DND-41 (cell line): ENCODE results near the gene TMEM121.
A peak's percentile ranks its signal among the peaks of the same experiment; 100 is the strongest.

ENCODE experiments used
- ATAC-seq: fragments of 200-7000 bp; cut with Tn5 transposase; 3 replicates; pipeline ENCODE4 v1.9.1; 2021; ENCODE audit warnings: low read depth; ENCODE audit not compliant: insufficient read depth
- DNase-seq: peaks from one replicate; pipeline ENCODE4 v3.0.0-alpha.2; 2020
- H2AFZ ChIP-seq: 2 replicates; pipeline ENCODE4 v1.6.0; 2012; ENCODE audit warnings: low read depth, low read length
- H3K27ac ChIP-seq: 2 replicates; pipeline ENCODE4 v1.5.1; 2012; ENCODE audit warnings: low read length, inconsistent platforms
- H3K27me3 ChIP-seq: fragments of 200-600 bp; sonication (generic); 2 replicates; pipeline ENCODE4 v1.6.0; 2012; ENCODE audit warnings: low read length, mild to moderate bottlenecking, inconsistent platforms; ENCODE audit not compliant: insufficient read depth, poor library complexity
- H3K36me3 ChIP-seq: 2 replicates; pipeline ENCODE4 v1.5.1; 2012; ENCODE audit warnings: low read length, inconsistent platforms; ENCODE audit not compliant: insufficient read depth
- H3K4me1 ChIP-seq: 2 replicates; pipeline ENCODE4 v1.5.1; 2012; ENCODE audit warnings: mild to moderate bottlenecking, low read length; ENCODE audit not compliant: insufficient read depth
- H3K4me2 ChIP-seq: 2 replicates; pipeline ENCODE4 v1.6.0; 2012; ENCODE audit warnings: mild to moderate bottlenecking, moderate library complexity, low read length, inconsistent platforms; ENCODE audit not compliant: insufficient read depth
- H3K4me3 ChIP-seq, 2 experiments: fragments of 200-600 bp in 1 of 2; shearing (Covaris generic) in 1 of 2; 2 replicates each; pipeline ENCODE4 v1.5.1; 2012 to 2016; ENCODE audit warnings: inconsistent platforms in 2 of 2, low read length in 2 of 2, mild to moderate bottlenecking in 2 of 2, low read depth in 1 of 2, moderate library complexity in 1 of 2
- H3K79me2 ChIP-seq: 2 replicates; pipeline ENCODE4 v1.6.0; 2012; ENCODE audit warnings: low read length, inconsistent platforms; ENCODE audit not compliant: insufficient read depth
- H3K9ac ChIP-seq: 2 replicates; pipeline ENCODE4 v1.6.0; 2012; ENCODE audit warnings: low read depth, mild to moderate bottlenecking, inconsistent platforms, low read length, moderate library complexity
- H3K9me3 ChIP-seq: 2 replicates; pipeline ENCODE4 v1.5.1; 2012; ENCODE audit warnings: low read length, moderate library complexity, mild to moderate bottlenecking, inconsistent platforms; ENCODE audit not compliant: insufficient read depth, severe bottlenecking
- H4K20me1 ChIP-seq: 2 replicates; pipeline ENCODE4 v1.6.0; 2012; ENCODE audit warnings: low read length; ENCODE audit not compliant: insufficient read depth
- EZH2 ChIP-seq: IDR thresholded peaks from 3 replicates; pipeline ENCODE4 v1.6.1; 2012; ENCODE audit warnings: borderline replicate concordance, low read depth, mild to moderate bottlenecking, moderate library complexity, low read length, inconsistent platforms; ENCODE audit not compliant: severe bottlenecking
- TF ChIP-seq, protein P1 (sequence below): IDR thresholded peaks from 2 replicates; pipeline ENCODE4 v1.5.1; 2012; ENCODE audit warnings: borderline replicate concordance, low read length, moderate library complexity, mild to moderate bottlenecking; ENCODE audit not compliant: poor library complexity, severe bottlenecking; ENCODE audit errors: extremely low read depth

TMEM121 gene

DNA sequence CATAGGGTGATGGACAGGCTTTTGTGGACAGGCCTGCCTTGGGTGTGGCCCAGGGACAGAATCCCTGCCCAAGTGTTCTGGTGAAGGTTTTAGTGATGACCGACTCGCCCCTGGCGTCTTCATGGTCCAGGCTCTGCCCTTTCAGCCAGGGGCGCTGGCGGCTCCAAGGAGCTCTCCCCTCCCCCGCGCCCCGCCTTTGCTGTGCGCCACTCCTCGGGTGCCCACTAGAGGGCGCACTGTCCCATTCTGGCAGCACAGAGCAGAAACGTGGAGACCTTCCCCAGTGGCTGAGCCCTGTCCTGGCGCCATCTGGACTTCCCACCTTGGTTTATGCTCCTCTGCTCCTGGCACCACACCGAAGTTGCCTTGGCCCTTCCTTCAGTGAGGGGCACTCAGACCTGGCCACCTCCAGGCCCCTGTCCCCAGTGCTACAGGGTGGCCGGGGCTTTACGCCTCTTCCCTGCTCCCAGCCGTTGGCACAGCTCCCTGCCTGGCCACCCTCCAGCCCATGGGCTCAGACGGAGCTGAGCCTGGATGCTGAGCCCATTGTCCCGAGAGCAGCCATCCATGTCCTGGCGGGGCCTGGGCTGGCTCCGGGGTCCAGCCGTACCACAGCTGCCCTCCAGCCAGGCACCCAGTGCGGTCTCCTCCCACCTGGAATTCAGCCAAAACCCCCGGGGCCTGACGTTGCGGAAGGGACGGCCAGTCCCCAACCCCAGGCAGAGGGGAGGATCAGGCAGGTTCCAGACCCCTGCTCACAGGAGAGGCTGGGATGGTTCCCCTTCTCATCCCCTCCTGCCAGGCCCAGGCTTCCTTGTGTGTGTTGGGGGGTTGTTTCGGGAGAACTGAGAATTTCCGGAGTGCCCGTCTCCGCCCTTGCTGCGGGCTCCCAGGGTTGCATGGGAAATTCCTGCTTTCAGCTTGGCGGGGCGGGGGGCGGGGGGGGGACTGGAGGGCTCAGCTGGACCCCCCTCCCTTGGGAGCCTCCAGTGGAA is 45.3 kb upstream of the TMEM121 start:
- Histone ChIP-seq H3K4me3 (peak overlapping the region; percentile 4 to 55; a peak in 2 of 4 replicates), H3K9ac (peak overlapping the region; percentile 58), H4K20me1 (peaks cover 12% of the 10 kb centered on the region), H3K9me3 (no peaks in the 10 kb centered on the region), H3K27me3 (peaks cover 21% of the 10 kb centered on the region), H3K27ac (peak overlapping the region; percentile 52), H2AFZ (peak overlapping the region; percentile 70), H3K4me2 (peak overlapping the region; percentile 81), H3K4me1 (peaks cover 26% of the 10 kb centered on the region), H3K79me2 (no peaks in the 10 kb centered on the region), H3K36me3 (no peaks in the 10 kb centered on the region)
- TF ChIP-seq, protein P1, sequence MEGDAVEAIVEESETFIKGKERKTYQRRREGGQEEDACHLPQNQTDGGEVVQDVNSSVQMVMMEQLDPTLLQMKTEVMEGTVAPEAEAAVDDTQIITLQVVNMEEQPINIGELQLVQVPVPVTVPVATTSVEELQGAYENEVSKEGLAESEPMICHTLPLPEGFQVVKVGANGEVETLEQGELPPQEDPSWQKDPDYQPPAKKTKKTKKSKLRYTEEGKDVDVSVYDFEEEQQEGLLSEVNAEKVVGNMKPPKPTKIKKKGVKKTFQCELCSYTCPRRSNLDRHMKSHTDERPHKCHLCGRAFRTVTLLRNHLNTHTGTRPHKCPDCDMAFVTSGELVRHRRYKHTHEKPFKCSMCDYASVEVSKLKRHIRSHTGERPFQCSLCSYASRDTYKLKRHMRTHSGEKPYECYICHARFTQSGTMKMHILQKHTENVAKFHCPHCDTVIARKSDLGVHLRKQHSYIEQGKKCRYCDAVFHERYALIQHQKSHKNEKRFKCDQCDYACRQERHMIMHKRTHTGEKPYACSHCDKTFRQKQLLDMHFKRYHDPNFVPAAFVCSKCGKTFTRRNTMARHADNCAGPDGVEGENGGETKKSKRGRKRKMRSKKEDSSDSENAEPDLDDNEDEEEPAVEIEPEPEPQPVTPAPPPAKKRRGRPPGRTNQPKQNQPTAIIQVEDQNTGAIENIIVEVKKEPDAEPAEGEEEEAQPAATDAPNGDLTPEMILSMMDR, result peak; percentile 100
- TF ChIP-seq EZH2, result no peak
- DNase-seq, result peak; percentile 82
- peak; percentile 77 for ATAC-seq

DNA sequence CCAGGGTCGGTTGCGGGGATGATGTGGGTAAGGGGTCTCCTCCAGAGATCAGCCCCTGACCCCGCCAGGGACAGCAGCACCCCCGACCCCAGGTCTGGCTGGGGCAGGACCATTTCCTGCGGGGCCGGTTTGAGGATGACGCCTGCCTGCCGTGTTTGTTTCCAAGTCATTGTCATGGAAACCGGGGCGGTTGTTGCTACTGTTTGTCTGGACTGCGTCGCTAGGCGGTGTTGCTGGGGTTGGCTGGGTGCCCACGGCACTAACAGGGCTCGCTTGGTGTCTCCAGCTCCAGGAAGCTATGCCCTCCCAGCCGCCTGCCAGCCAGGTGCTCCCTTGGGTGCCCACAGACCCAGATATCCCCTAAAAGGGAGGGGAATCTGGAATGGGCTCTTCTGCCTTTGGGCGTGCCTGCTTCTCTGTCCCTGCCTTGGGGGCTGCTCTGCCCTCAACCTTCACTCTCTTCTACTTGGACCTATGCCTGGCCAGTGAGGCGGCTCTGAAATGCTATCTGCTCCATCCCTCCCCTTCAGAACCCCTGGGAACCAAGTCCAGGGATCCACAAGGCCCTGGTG is 44.4 kb upstream of the TMEM121 start:
- peak; percentile 68 for ATAC-seq
- no peak overlapping the region for H2AFZ ChIP-seq

DNA sequence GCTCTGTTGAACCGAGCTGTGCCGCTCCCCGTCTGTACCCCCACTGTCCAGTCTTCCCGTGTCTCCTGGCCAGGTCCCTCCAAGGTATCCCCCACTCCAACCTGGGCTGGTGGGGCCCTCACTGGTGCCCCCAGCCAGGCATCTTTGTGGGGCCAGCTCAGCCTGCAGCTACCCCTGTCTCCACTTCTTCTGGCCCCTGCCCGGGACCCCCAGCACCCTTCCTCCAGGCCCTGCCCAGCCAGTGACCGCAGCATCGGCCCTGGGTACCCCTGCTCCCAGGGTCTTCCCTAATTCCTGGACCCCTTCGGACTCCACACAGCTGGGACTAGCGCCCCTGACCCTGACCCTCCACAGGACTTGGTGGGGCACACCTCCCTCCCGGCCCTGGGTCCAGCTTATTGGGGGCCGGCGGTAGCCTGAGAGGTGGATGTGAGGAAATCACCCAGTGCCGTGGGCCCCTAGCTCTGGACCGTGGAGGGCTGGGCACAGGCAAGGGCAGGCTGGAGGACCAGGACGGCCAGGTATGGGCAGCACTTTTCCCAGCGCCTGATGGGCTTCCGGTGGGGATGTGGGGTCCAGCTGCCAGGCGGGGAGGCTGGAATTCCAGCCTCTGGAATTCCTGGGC is 43.8 kb upstream of the TMEM121 start:
- Histone ChIP-seq H3K9me3 (no peaks in the 10 kb centered on the region), H3K36me3 (no peaks in the 10 kb centered on the region), H3K27me3 (peaks cover 21% of the 10 kb centered on the region), H3K27ac (peak overlapping the region; percentile 55; the same call in 1 of the 2 replicates), H2AFZ (no peak overlapping the region), H3K4me2 (peak overlapping the region; percentile 81), H3K4me1 (peaks cover 29% of the 10 kb centered on the region), H3K79me2 (no peaks in the 10 kb centered on the region), H3K4me3 (peak overlapping the region in 1 of 2 experiments; percentile 38; a peak in 1 of 4 replicates), H3K9ac (peak overlapping the region; percentile 58; the same call in 1 of the 2 replicates), H4K20me1 (peaks cover 9% of the 10 kb centered on the region)
- DNase-seq (no peak), ATAC-seq (no peak)
- TF ChIP-seq, protein P1, result no peak
- TF ChIP-seq EZH2, result no peak

More for the DNA sequence above, 44.4 kb upstream of the TMEM121 start:
- Histone ChIP-seq H3K4me3 (peak overlapping the region in 1 of 2 experiments; percentile 43; a peak in 1 of 4 replicates), H3K9me3 (no peaks in the 10 kb centered on the region), H3K9ac (peak overlapping the region; percentile 58; the same call in 1 of the 2 replicates), H3K27me3 (peaks cover 21% of the 10 kb centered on the region), H4K20me1 (peaks cover 9% of the 10 kb centered on the region), H3K79me2 (no peaks in the 10 kb centered on the region), H3K4me1 (peaks cover 26% of the 10 kb centered on the region), H3K27ac (peak overlapping the region; percentile 55; the same call in 1 of the 2 replicates), H3K4me2 (peak overlapping the region; percentile 81), H3K36me3 (no peaks in the 10 kb centered on the region)
- DNase-seq, result peak; percentile 85
- no peak for TF ChIP-seq EZH2
- TF ChIP-seq, protein P1, result peak; percentile 49
